Dermis blood vessel endothelial cell (primary cell): Measurements from ENCODE around the gene IRF8. TPM values are rescaled to one million over a fixed set of nuclear protein-coding genes. Genes with fewer than 3 reads are reported as not detected.
"Not testable (repeated sequence)": the region's sequence is repeated elsewhere in the genome, so short reads cannot be mapped to it uniquely, and the experiment has no call there.

Experiments used
- DNase-seq: peaks from one replicate; pipeline ENCODE4 v3.0.0; 2010
- total RNA-seq: library from RNA; depleted of rRNA; stranded (reverse); fragments of >200 nt; gene quantifications from 2 replicates; pipeline ENCODE4 v1.2.3, GENCODE V29; 2014

Gene IRF8
- total RNA-seq, 1 donor from 2014 or later: 25.9 TPM

GRCh38 chr16:85897382-85897781 lies 1.6 kb upstream of the IRF8 start:
- DNase-seq: peak; percentile 16

GRCh38 chr16:85899444-85899843 lies 482 bp downstream of the IRF8 start:
- DNase-seq: no peak

GRCh38 chr16:85900027-85900792 lies 1.2 kb downstream of the IRF8 start:
- no peak for DNase-seq

GRCh38 chr16:85901110-85901509 lies 2.1 kb downstream of the IRF8 start:
- no peak for DNase-seq

GRCh38 chr16:85901773-85902365 lies 2.9 kb downstream of the IRF8 start:
- DNase-seq: no peak

GRCh38 chr16:85902366-85903155 lies 3.6 kb downstream of the IRF8 start:
- no peak for DNase-seq

- no peak for DNase-seq
These were observed 4.6 kb downstream of the IRF8 start for GRCh38 chr16:85903559-85903958.

GRCh38 chr16:85905110-85906095 lies 6.4 kb downstream of the IRF8 start:
- DNase-seq: no peak

- DNase-seq: no peak
These were observed 7.4 kb downstream of the IRF8 start for GRCh38 chr16:85906349-85906748.

- DNase-seq: not testable (repeated sequence)
These were observed 8.3 kb downstream of the IRF8 start for GRCh38 chr16:85907231-85907630.

- DNase-seq: no peak
These were observed 9.5 kb downstream of the IRF8 start for GRCh38 chr16:85908444-85908843.

- no peak for DNase-seq
These were observed 10.1 kb downstream of the IRF8 start for GRCh38 chr16:85908889-85909589.

GRCh38 chr16:85909932-85910853 lies 11.2 kb downstream of the IRF8 start:
- no peak for DNase-seq

GRCh38 chr16:85910854-85911247 lies 11.9 kb downstream of the IRF8 start:
- DNase-seq: no peak

GRCh38 chr16:85911251-85911930 lies 12.4 kb downstream of the IRF8 start:
- DNase-seq: no peak

GRCh38 chr16:85912211-85912974 lies 13.4 kb downstream of the IRF8 start:
- no peak for DNase-seq

GRCh38 chr16:85913141-85913601 lies 14.2 kb downstream of the IRF8 start:
- DNase-seq: no peak

- no peak for DNase-seq
These were observed 14.9 kb downstream of the IRF8 start for GRCh38 chr16:85913688-85914422.
